Activated CD4-positive, alpha-beta T cell treated with anti-CD3 and anti-CD28 coated beads, Interleukin-2, amount 10 ng/mL, durations not matched to agents 7 days and 5 days (primary cell): Measurements from ENCODE around the gene EFNA2. TPM values are rescaled to one million over a fixed set of nuclear protein-coding genes. Genes with fewer than 3 reads are reported as not detected.
A peak's percentile ranks its signal among the peaks of the same experiment; 100 is the strongest.

Experiments
- CTCF ChIA-PET: fragments of 350-600 bp; sonication (Branson Sonifier 250); formaldehyde crosslinking; loops from one replicate; lab custom pipeline; 2021; ENCODE audit warnings: antibody characterized with exemption; lab: Charles Lee
- POLR2A ChIA-PET: fragments of 350-600 bp; sonication (Branson Sonifier 250); formaldehyde crosslinking; loops from one replicate; lab custom pipeline; 2021; ENCODE audit warnings: antibody characterized with exemption; lab: Charles Lee
- DNase-seq: peaks from one replicate; pipeline ENCODE4 v3.0.0-alpha.2; 2020
- H3K27ac Mint-ChIP-seq: one replicate; pipeline ENCODE4 v1.8.0; 2021; ENCODE audit warnings: mild to moderate bottlenecking, moderate library complexity, mixed read lengths
- H3K27me3 Mint-ChIP-seq: one replicate; pipeline ENCODE4 v1.8.0; 2021; ENCODE audit warnings: mixed read lengths
- H3K36me3 Mint-ChIP-seq: one replicate; pipeline ENCODE4 v1.8.0; 2021; ENCODE audit warnings: low read depth, mixed read lengths
- H3K4me1 Mint-ChIP-seq: one replicate; pipeline ENCODE4 v1.8.0; 2021; ENCODE audit warnings: mixed read lengths
- H3K4me3 Mint-ChIP-seq: one replicate; pipeline ENCODE4 v1.8.0; 2021; ENCODE audit warnings: mild to moderate bottlenecking, moderate library complexity, mixed read lengths
- H3K9me3 Mint-ChIP-seq: one replicate; pipeline ENCODE4 v1.8.0; 2021; ENCODE audit warnings: mixed read lengths
- total RNA-seq, 2 experiments: library from RNA; stranded (reverse); gene quantifications; one replicate each; pipeline ENCODE4 v1.2.3, GENCODE V29; 2021

Gene EFNA2
- total RNA-seq, 2 experiments from 2014 or later, result not detected

DNA sequence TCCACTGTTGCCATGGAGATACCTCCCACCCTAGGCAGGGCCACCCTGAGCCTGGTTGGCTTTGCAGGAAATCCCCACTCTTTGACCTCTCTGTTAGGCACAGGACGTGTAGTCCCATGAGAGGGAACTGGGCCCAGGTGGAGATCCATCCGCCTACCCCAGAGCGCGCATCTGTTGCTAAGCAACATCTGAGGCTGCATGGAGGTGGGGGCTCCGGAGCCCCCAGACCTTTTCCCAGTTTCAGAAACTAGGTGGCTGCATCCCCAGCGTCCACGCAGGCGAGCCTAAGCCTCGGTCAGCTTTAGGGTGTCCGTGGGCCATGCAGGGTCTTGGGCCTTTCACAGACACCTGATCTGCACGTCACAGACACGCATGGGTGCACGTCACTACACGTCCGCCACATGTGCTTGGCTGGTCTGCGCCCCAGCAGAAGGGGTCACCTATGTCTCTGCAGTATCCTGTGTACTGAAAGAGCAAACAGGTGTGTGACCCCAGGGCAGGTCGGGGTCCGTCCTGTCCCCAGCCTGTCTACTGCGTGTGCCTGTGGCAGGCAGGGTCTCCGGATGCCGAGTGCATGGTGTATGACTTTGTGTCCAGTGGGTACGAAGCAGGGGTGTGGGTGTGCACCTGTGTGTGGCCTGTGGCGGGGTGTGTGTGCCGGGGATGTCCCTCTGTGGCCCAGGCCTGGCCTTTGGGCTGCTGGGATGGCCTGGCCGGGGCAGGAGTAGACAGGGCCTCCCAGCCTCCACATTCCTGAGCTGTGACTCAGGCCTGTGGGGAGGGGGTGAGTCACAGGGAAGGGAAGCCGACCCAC is 20.7 kb upstream of the EFNA2 start:
- peak overlapping the region; percentile 69 for H3K27ac Mint-ChIP-seq
- H3K4me3 Mint-ChIP-seq, result no peak overlapping the region
- H3K4me1 Mint-ChIP-seq, result peaks cover 48% of the 10 kb centered on the region
- H3K36me3 Mint-ChIP-seq, result peaks cover 3% of the 10 kb centered on the region
- no peak for DNase-seq
- ChIA-PET POLR2A (no interaction called here), CTCF (interaction anchor here (1.9 to 11.3 kb wide), 3 partner anchors 10 to 21 kb away, joined by 12 to 299 read pairs (median 105); partner anchors contain the start of genes ATP5F1D and FAM174C)
- peaks cover 2% of the 10 kb centered on the region for H3K27me3 Mint-ChIP-seq
- no peaks in the 10 kb centered on the region for H3K9me3 Mint-ChIP-seq

DNA sequence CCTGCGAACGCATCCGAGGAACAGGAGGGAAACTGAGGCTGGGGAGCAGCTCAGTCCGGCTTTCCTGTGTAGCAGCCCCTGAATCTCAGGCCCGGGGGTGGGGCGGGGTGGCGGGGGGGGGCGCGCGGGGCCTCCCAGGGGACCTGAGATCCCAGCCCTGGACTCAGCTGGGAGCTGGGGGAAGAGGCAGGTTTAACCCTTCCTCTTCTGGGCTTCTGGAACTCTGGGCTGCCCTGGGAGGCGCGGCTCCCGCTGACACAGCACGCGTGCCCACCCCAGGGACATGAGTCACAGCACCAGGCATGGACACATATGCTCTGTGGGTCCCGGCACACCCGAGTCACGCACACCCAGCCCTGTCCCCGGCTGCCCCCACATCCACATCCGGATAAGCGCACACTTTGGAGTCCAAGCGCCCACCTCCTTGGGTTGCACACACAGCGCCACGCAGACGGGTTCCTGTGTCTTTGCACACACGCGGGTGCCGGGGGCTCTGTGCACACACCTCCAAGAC is 20.0 kb upstream of the EFNA2 start:
- Mint-ChIP-seq H3K9me3 (no peaks in the 10 kb centered on the region), H3K27me3 (peaks cover 2% of the 10 kb centered on the region), H3K27ac (peak overlapping the region; percentile 41), H3K4me3 (peak overlapping the region; percentile 58), H3K4me1 (peaks cover 54% of the 10 kb centered on the region), H3K36me3 (peaks cover 10% of the 10 kb centered on the region)
- ChIA-PET CTCF (interaction anchor here (1.0 to 11.3 kb wide), 4 partner anchors 10 to 226 kb away, joined by 5 to 299 read pairs (median 58); partner anchors contain the start of genes ABCA7, ATP5F1D and FAM174C), POLR2A (no interaction called here)
- DNase-seq, result peak; percentile 39

DNA sequence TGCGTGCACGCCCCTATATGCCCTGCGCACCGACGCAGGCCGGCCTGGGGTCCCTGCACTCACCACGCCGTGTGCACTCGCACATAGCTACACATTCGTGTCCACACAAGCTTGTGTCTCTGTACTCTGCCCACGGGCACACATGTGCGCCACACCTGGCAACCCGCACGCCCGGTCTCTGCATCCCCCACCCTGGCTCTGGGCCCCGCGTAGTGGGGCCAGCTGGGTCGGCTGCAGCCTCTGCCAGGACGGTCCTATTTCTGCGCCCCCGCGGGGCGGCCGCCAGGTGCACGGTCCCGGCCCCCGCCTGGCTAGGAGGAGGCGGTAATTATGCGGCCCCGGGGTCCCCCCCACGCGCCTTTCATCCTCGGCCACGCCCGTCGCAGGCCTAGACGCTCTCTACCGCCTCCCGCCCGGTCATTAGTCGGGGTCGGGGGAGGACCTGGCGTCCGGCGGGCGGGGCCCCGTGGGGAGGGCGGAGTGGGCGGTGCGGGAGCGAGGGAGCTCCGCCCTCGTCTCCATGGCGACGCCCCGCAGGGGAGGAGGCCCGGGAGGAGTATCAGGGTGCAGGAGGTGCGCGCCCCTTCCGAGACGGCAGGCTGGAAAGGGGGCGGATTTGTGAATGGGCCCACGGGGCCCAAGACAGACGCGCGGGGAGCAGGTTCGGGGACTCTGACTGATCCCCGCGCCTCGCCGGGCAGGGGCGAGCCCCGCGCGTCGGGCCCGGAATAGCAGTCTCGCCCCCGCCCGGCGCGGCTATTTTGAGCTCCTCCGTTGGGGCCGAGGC is 19.4 kb upstream of the EFNA2 start:
- peak; percentile 86 for DNase-seq
- ChIA-PET CTCF (interaction anchor here (0.6 to 11.3 kb wide), 24 partner anchors 9 to 617 kb away, joined by 3 to 299 read pairs (median 3); partner anchors contain the start of genes ABCA7, ATP5F1D, FAM174C and GPX4), POLR2A (interaction anchor here (1.6 to 2.1 kb wide), 2 partner anchors 13 to 22 kb away, joined by 6 to 21 read pairs; no protein-coding TSS in a partner anchor)
- Mint-ChIP-seq H3K27ac (peak overlapping the region; percentile 19), H3K36me3 (peaks cover 16% of the 10 kb centered on the region), H3K4me3 (peak overlapping the region; percentile 58), H3K4me1 (peaks cover 58% of the 10 kb centered on the region), H3K27me3 (peaks cover 2% of the 10 kb centered on the region), H3K9me3 (no peaks in the 10 kb centered on the region)

DNA sequence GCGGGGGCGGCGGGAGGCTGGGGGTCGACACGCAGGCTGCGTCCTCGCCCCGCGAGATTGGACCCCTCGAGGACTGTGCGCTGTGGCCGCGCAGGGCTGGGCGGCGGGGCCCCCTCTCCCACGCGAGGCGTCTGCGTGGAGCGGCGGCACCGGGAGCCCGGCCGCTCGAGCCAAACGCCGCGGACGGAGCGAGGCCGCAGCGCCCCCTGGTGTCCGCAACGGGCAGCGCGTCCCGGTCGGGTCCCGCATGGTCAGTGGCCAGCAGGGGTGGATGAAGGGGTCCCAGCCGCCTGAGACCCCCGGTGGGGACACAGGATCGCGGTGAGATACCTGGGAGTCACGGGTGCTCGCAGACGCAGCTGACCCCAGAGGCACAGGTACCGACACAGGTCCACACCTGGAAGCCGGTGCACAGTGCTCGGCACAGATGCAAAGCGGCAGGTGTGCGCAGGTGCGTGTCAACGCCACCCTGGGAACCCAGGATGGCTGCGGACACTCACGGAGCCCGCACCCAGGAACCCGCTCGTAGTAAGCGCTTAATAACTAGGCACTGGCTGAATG is 18.7 kb upstream of the EFNA2 start:
- H3K9me3 Mint-ChIP-seq, result no peaks in the 10 kb centered on the region
- H3K36me3 Mint-ChIP-seq, result peaks cover 23% of the 10 kb centered on the region
- CTCF ChIA-PET, result interaction anchor here (0.7 to 11.3 kb wide), 21 partner anchors 9 to 618 kb away, joined by 3 to 299 read pairs (median 3); partner anchors contain the start of genes ATP5F1D, FAM174C, GPX4 and WDR18
- peaks cover 2% of the 10 kb centered on the region for H3K27me3 Mint-ChIP-seq
- no peak overlapping the region for H3K27ac Mint-ChIP-seq
- peak overlapping the region; percentile 58 for H3K4me3 Mint-ChIP-seq
- peak; percentile 66 for DNase-seq
- peaks cover 58% of the 10 kb centered on the region for H3K4me1 Mint-ChIP-seq
- POLR2A ChIA-PET, result interaction anchor here (1.6 to 2.1 kb wide), 2 partner anchors 14 to 23 kb away, joined by 6 to 21 read pairs; no protein-coding TSS in a partner anchor

DNA sequence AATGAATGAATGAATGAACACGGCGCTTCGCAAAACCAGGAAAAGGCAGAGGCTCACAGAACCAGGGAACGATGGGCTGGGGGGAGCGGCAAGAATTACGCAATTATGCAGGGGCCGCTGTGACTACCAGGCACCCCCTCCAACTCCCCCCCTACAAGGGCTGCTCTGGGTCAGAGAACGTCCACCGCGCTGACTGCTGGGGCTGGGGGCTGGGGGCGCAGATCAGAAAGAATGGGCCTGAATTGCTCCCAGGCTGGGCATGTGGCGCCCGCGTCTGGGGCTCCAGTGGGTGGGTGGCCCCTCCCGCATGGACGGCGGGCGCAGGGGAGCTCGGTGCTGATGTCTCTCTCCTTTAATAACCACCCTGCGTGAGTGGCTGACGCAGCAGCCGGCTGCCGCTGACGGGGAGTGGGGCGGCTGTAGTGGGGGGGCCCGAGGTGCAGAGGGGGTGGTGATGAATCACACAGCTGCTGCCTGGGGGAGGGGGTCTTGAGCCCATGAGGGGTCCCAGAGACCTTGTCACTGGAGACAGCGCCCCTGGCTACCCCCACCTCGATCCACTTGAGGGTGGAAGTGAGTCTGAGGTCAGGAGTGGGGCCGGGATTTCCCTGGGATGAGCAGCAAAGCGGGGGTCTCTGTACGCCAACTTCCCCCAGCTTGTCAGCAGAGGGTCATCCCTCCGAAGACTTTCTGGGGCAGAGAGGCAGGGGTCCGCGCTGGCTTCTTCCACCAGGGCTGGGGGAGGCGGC is 18.0 kb upstream of the EFNA2 start:
- peaks cover 60% of the 10 kb centered on the region for H3K4me1 Mint-ChIP-seq
- H3K36me3 Mint-ChIP-seq, result peaks cover 28% of the 10 kb centered on the region
- H3K4me3 Mint-ChIP-seq, result peak overlapping the region; percentile 36
- ChIA-PET CTCF (interaction anchor here (0.7 to 11.3 kb wide), 7 partner anchors 13 to 241 kb away, joined by 3 to 299 read pairs (median 3); partner anchors contain the start of gene ATP5F1D), POLR2A (interaction anchor here (1.6 to 2.1 kb wide), 2 partner anchors 15 to 24 kb away, joined by 6 to 21 read pairs; no protein-coding TSS in a partner anchor)
- H3K27ac Mint-ChIP-seq, result peak overlapping the region; percentile 41
- H3K9me3 Mint-ChIP-seq, result no peaks in the 10 kb centered on the region
- H3K27me3 Mint-ChIP-seq, result peaks cover 2% of the 10 kb centered on the region
- DNase-seq, result no peak

DNA sequence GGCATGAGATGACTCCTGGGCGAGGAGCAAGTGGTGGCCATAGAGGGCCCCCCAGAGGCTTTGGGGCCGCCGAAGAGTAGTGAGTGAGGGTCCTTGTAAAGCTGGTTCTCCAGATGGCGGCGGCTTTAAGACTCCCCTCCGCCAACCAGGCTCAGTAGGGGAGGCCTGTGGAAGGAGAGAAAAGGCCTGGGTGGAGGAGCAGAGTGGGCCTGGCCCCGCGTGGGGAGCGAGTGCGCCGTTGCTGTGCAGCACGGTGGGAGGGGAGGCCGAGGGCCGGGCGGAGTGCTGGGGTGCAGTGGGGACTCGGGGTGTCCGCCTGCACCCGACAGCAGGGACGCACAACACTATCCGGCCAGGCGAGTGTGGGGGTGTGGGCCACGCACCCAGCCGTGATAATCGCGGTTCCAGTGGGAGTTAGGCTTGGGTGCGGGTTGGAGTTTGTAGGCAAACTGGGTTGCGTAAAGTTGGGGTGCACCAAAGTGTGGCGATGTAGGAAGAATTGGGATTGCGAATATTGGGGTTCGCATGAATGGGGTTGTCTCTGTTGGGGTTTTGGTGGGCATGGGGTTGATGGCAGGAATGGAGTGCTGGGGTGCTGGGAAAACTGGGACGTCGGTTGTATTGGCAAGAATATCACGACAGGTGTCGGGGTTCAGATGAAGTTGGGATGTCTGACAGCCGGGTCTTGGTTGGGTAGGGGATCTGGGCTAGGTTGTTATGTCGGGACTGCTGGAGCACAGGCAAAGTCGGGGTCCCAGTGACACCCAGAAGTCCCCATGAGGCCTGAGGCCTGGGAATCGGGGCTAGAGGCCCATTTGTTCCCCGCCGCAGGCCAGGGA is 17.2 kb upstream of the EFNA2 start:
- peaks cover 2% of the 10 kb centered on the region for H3K27me3 Mint-ChIP-seq
- peaks cover 61% of the 10 kb centered on the region for H3K4me1 Mint-ChIP-seq
- peak overlapping the region; percentile 89 for H3K27ac Mint-ChIP-seq
- no peaks in the 10 kb centered on the region for H3K9me3 Mint-ChIP-seq
- no peak for DNase-seq
- H3K36me3 Mint-ChIP-seq, result peaks cover 34% of the 10 kb centered on the region
- ChIA-PET CTCF (interaction anchor here (0.7 to 11.3 kb wide), 9 partner anchors 8 to 534 kb away, joined by 3 to 299 read pairs (median 3); partner anchors contain the start of gene ATP5F1D), POLR2A (interaction anchor here (0.6 to 2.1 kb wide), 12 partner anchors 8 to 360 kb away, joined by 3 to 45 read pairs (median 4); partner anchors contain the start of gene ATP5F1D)
- peak overlapping the region; percentile 69 for H3K4me3 Mint-ChIP-seq

DNA sequence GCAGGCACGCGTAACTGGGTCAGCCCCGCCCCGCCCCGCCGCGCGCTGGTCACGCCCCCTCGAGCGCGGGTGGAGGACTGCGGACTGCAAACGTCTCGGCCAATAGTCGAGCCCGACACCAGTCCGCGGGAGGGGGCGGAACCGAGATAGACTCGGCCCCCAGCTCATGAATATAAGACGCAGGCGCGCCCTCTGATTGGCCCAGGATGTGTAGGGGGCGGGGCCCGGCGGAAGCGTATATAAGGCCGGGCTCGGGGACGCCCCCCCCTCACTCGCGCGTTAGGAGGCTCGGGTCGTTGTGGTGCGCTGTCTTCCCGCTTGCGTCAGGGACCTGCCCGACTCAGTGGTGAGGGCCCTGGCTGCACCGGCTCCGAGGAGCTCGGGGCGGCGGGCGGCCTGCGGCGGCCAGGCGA is 16.6 kb upstream of the EFNA2 start, which contains the start of gene CIRBP:
TSS of gene CIRBP (plus strand) at position 268 of the 413 bp plus-strand sequence. CDS start 1,602 bp downstream, outside the sequence.
- CTCF ChIA-PET, result interaction anchor here (1.0 to 11.3 kb wide), 8 partner anchors 9 to 535 kb away, joined by 3 to 299 read pairs (median 6); partner anchors contain the start of gene ATP5F1D
- peaks cover 2% of the 10 kb centered on the region for H3K27me3 Mint-ChIP-seq
- H3K27ac Mint-ChIP-seq, result peak within 1 kb of the TSS; percentile 90
- DNase-seq, result peak; percentile 99
- H3K9me3 Mint-ChIP-seq, result no peaks in the 10 kb centered on the region
- peak within 1 kb of the TSS; percentile 88 for H3K4me3 Mint-ChIP-seq
- POLR2A ChIA-PET, result interaction anchor here (0.6 to 1.4 kb wide), 11 partner anchors 9 to 360 kb away, joined by 3 to 45 read pairs (median 4); partner anchors contain the start of gene ATP5F1D
- peaks cover 67% of the 10 kb centered on the region for H3K4me1 Mint-ChIP-seq
- peaks cover 40% of the 10 kb centered on the region for H3K36me3 Mint-ChIP-seq

DNA sequence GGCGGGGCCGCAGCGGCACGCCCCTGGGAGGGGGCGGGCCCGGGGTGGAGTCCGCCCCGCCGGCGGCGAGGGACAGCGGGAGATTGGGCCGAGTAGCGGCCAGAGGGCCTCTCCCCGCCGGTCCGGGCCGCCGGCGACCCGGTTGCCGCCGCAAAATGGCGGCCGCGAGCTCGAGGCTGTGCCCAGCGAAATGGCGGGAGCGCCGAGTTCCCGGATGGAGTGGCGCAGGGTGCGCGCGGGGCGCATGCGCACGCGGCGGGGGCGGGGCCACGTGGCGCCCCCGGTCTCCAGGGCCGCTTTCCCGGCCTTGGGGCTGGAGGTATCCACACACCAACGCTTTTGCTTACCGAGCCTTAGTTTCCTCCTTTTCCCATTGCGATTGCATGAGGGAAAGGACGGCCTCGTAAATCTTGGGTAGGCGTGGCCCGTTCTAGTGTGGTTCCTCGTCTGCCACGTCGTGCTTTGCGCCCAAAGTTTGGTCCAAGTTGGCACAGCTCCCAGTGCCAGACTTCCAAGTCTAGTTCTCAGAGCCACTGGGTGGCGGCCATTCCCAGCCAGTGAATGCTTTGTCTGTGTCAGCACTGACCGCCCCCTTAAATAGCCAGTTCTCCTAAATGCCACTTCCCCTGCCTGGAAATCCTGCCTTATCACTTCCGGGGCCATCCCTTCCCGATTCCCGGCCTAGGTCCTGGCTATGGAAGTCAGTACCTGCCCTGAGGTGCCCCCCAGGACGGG is 16.0 kb upstream of the EFNA2 start:
- H3K27ac Mint-ChIP-seq, result peak overlapping the region; percentile 90
- peaks cover 44% of the 10 kb centered on the region for H3K36me3 Mint-ChIP-seq
- H3K4me1 Mint-ChIP-seq, result peaks cover 70% of the 10 kb centered on the region
- peak overlapping the region; percentile 88 for H3K4me3 Mint-ChIP-seq
- H3K27me3 Mint-ChIP-seq, result peaks cover 2% of the 10 kb centered on the region
- no peaks in the 10 kb centered on the region for H3K9me3 Mint-ChIP-seq
- peak; percentile 87 for DNase-seq
- POLR2A ChIA-PET, result interaction anchor here (1.0 to 1.4 kb wide), 6 partner anchors 9 to 243 kb away, joined by 3 to 45 read pairs (median 6); partner anchors contain the start of gene ATP5F1D
- CTCF ChIA-PET, result interaction anchor here (1.0 to 11.3 kb wide), 8 partner anchors 9 to 535 kb away, joined by 3 to 299 read pairs (median 6); partner anchors contain the start of gene ATP5F1D

DNA sequence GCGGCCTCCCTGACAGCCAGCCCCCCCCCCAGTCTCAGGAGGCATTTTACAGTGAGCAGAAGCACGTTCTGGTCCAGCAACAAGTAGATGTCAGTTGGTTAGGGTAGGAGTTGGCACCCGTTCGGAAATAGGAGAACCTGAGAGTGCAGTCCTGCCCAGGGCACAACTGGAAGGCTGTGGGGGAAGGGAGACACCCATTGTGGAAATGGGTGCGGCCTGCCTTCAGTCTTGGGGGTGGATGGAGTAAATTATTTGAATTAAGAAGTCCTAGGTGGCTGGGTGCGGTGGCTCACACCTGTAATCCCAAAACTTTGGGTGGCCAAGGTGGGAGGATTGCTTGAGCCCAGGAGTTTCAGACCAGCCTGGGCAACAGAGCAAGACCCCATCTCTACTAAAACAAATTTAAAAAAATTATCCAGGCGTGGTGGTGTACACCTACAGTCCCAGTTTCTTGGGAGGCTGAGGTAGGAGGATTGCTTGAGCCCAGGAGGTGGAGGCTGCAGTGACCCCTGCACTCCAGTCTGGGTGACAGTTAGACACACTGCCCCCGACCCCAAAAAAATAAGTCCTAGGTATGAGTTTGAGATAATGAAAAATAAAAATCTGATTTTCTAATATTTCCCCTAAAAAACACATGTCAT is 15.3 kb upstream of the EFNA2 start:
- Mint-ChIP-seq H3K9me3 (no peaks in the 10 kb centered on the region), H3K4me1 (peaks cover 67% of the 10 kb centered on the region)
- CTCF ChIA-PET, result interaction anchor here (1.7 to 11.3 kb wide), 2 partner anchors 21 to 27 kb away, joined by 10 to 299 read pairs; partner anchors contain the start of gene ATP5F1D

More for the DNA sequence above, 15.3 kb upstream of the EFNA2 start:
- peaks cover 45% of the 10 kb centered on the region for H3K36me3 Mint-ChIP-seq
- no peak for DNase-seq
- peak overlapping the region; percentile 90 for H3K27ac Mint-ChIP-seq
- POLR2A ChIA-PET, result no interaction called here
- H3K27me3 Mint-ChIP-seq, result peaks cover 2% of the 10 kb centered on the region
- H3K4me3 Mint-ChIP-seq, result peak overlapping the region; percentile 88
